ENCODE measurements around the gene DGKI. TPM values are rescaled to one million over a fixed set of nuclear protein-coding genes. Genes with fewer than 3 reads are reported as not detected.

Gene DGKI
- total and polyA plus RNA-seq, 4 experiments from 2014 or later = 0.11 TPM; not detected in 3

DNA sequence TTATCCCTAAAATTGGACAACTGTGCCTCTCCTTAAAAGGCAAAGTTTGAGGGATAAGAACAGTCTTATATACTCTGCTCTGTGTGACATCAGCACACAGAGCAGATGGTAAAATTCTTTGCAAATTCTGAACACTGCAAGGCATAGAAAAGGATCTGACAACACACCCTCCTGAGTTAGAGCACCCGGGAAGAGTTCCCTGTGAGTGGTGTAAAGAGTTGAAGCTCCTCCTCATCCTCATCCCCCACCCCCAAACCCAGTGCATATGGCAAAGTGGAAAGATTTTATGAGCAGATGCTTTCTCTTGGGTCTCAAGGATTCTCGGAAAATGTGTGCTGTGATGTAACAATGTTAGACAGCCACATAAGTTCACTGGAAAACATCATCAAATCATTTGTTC, 40.0 kb upstream of the DGKI start:
- H3K36me3 Mint-ChIP-seq = peaks cover 61 to 67% of the 10 kb centered on the region in 2 donors

DNA sequence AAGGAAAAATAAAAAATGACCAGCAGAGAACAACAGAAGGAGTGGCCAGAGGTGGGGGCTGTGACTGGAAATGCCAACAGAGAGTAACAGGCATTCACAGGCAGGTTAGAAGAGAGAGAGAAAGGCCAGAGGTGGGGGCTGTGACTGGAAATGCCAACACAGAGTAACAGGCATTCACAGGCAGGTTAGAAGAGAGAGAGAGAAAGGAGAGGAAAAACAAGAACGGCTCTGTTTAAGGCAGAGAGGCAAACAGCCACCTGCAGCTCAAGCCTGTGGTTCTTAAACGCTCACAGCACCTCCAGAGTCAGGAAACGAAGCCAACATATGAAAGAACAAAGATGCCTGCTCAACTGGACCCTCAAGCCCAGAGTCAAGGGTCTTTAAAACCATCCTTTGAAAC, 39.5 kb upstream of the DGKI start:
- DNase-seq = no peak
- ChIA-PET CTCF (ENCODE audit: partially characterized antibody) (interaction anchor here (1.1 to 1.2 kb wide), 2 partner anchors 16 to 230 kb away, joined by 3 to 4 read pairs; no protein-coding TSS in a partner anchor), POLR2A (ENCODE audit: partially characterized antibody) (no interaction called here)
- H3K4me1 ChIP-seq (ENCODE audit: insufficient read depth, low read length) = no peaks in the 10 kb centered on the region
- no peaks in the 10 kb centered on the region for H3K9me3 Mint-ChIP-seq
- H3K9me3 ChIP-seq (ENCODE audit: control insufficient read depth in 1 of 2, low read length in 2 of 2) = no peaks in the 10 kb centered on the region
- H3K36me3 Mint-ChIP-seq = peaks cover 66 to 70% of the 10 kb centered on the region in 2 donors
- peaks cover 30% of the 10 kb centered on the region for H3K36me3 ChIP-seq (ENCODE audit: insufficient read depth, low read length)
- no peaks in the 10 kb centered on the region for H3K27me3 Mint-ChIP-seq
- no peak overlapping the region for H3K27ac ChIP-seq (ENCODE audit: low read depth, low read length)
- peaks cover 0 to 2% (median 0%) of the 10 kb centered on the region in 4 donors for H3K4me1 Mint-ChIP-seq
- H3K27me3 ChIP-seq (ENCODE audit: insufficient read depth, low read length) = no peaks in the 10 kb centered on the region
- peak overlapping the region in 1 of 8 donors; percentile 21 for H3K4me3 Mint-ChIP-seq
- H3K4me3 ChIP-seq (ENCODE audit: low read length in 2 of 2) = no peak overlapping the region
- H3K27ac Mint-ChIP-seq = peak overlapping the region in 5 of 7 donors; percentile 10 to 50 (median 30)
- intact Hi-C loops (cut with micrococcal nuclease) = no loop called here

More for the DNA sequence above, 40.0 kb upstream of the DGKI start:
- POLR2A ChIA-PET (ENCODE audit: partially characterized antibody) = no interaction called here
- Histone ChIP-seq H3K36me3 (ENCODE audit: insufficient read depth, low read length) (peaks cover 30% of the 10 kb centered on the region), H3K27me3 (ENCODE audit: insufficient read depth, low read length) (no peaks in the 10 kb centered on the region), H3K27ac (ENCODE audit: low read depth, low read length) (no peak overlapping the region), H3K9me3 (ENCODE audit: control insufficient read depth in 1 of 2, low read length in 2 of 2) (no peaks in the 10 kb centered on the region), H3K4me1 (ENCODE audit: insufficient read depth, low read length) (no peaks in the 10 kb centered on the region), H3K4me3 (ENCODE audit: low read length in 2 of 2) (no peak overlapping the region)
- Mint-ChIP-seq H3K27ac (peak overlapping the region in 2 of 7 donors; percentile 22 to 47), H3K4me3 (no peak overlapping the region), H3K4me1 (peaks cover 0 to 2% (median 0%) of the 10 kb centered on the region in 4 donors), H3K27me3 (no peaks in the 10 kb centered on the region), H3K9me3 (no peaks in the 10 kb centered on the region)
- CTCF ChIA-PET (ENCODE audit: partially characterized antibody) = interaction anchor here (1.1 to 1.2 kb wide), 2 partner anchors 15 to 231 kb away, joined by 3 to 4 read pairs; no protein-coding TSS in a partner anchor
- no peak for DNase-seq
- intact Hi-C loops (cut with micrococcal nuclease) = no loop called here

GRCh38 chr7:137885678-137886077, 38.9 kb upstream of the DGKI start:
- Mint-ChIP-seq H3K27me3 (no peaks in the 10 kb centered on the region), H3K4me3 (no peak overlapping the region), H3K9me3 (no peaks in the 10 kb centered on the region), H3K36me3 (peaks cover 62 to 67% of the 10 kb centered on the region in 2 donors), H3K4me1 (peaks cover 0 to 2% (median 0%) of the 10 kb centered on the region in 4 donors), H3K27ac (no peak overlapping the region)
- H3K4me3 ChIP-seq (ENCODE audit: low read length in 2 of 2) = no peak overlapping the region
- H3K36me3 ChIP-seq (ENCODE audit: insufficient read depth, low read length) = peaks cover 27% of the 10 kb centered on the region
- no peak overlapping the region for H3K27ac ChIP-seq (ENCODE audit: low read depth, low read length)
- no peaks in the 10 kb centered on the region for H3K9me3 ChIP-seq (ENCODE audit: control insufficient read depth in 1 of 2, low read length in 2 of 2)
- intact Hi-C loops (cut with micrococcal nuclease) = no loop called here
- DNase-seq = no peak
- H3K4me1 ChIP-seq (ENCODE audit: insufficient read depth, low read length) = no peaks in the 10 kb centered on the region
- ChIA-PET CTCF (ENCODE audit: partially characterized antibody) (interaction anchor here (1.1 to 1.2 kb wide), 2 partner anchors 16 to 229 kb away, joined by 3 to 4 read pairs; no protein-coding TSS in a partner anchor), POLR2A (ENCODE audit: partially characterized antibody) (no interaction called here)
- H3K27me3 ChIP-seq (ENCODE audit: insufficient read depth, low read length) = no peaks in the 10 kb centered on the region

DNA sequence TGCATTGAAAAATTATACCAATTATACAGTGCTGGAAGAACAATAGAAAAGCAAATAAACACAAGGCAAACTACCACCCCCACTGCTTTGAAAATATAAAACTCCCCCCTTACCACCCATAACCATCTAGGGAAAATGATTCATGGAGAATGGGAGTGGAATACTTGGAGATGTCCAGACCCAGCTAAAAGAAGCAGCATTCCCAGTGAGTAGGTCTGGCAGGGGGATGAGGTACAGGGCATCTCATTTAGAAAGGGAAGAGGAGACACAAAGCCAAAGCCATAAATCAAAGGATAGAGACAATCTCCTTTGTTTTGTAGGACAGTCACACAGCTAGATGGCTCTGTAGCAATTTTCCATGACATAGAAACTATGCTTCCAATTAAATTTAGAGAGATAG, 36.0 kb upstream of the DGKI start:
- Mint-ChIP-seq H3K27ac (peak overlapping the region in 1 of 7 donors; percentile 47), H3K9me3 (no peaks in the 10 kb centered on the region), H3K4me3 (no peak overlapping the region), H3K27me3 (no peaks in the 10 kb centered on the region), H3K36me3 (peaks cover 75 to 81% of the 10 kb centered on the region in 2 donors), H3K4me1 (no peaks in the 10 kb centered on the region)
- H3K27me3 ChIP-seq (ENCODE audit: insufficient read depth, low read length) = no peaks in the 10 kb centered on the region
- ChIA-PET CTCF (ENCODE audit: partially characterized antibody) (no interaction called here), POLR2A (ENCODE audit: partially characterized antibody) (no interaction called here)
- H3K4me3 ChIP-seq (ENCODE audit: low read length in 2 of 2) = no peak overlapping the region
- no peak for DNase-seq
- intact Hi-C loops (cut with micrococcal nuclease) = no loop called here
- peaks cover 37% of the 10 kb centered on the region for H3K36me3 ChIP-seq (ENCODE audit: insufficient read depth, low read length)
- no peaks in the 10 kb centered on the region for H3K9me3 ChIP-seq (ENCODE audit: control insufficient read depth in 1 of 2, low read length in 2 of 2)
- H3K4me1 ChIP-seq (ENCODE audit: insufficient read depth, low read length) = no peaks in the 10 kb centered on the region
- no peak overlapping the region for H3K27ac ChIP-seq (ENCODE audit: low read depth, low read length)

DNA sequence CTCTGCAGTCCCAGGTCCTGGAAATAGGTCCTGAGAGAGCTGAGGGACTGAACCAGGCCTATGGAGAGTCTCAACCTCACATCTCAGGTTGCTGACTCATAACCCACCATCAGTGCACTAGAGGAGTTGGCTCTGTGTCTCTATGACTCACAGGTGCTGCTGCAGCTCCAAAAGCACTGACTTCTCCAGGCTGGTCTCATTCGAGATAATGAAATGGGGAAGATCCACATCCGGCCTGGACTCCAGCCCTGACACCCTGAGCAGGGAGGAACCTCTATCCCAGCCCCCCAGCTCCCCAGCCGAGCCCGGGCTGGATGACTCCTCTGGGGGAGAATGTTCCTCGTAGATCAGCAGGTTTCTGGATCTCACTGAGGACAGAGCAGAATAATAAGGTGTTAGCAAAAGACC, 35.5 kb upstream of the DGKI start:
- intact Hi-C loops (cut with micrococcal nuclease) = no loop called here
- Mint-ChIP-seq H3K36me3 (peaks cover 81 to 85% of the 10 kb centered on the region in 2 donors), H3K27me3 (no peaks in the 10 kb centered on the region), H3K4me3 (no peak overlapping the region), H3K4me1 (no peaks in the 10 kb centered on the region), H3K9me3 (no peaks in the 10 kb centered on the region), H3K27ac (no peak overlapping the region)
- Histone ChIP-seq H3K27ac (ENCODE audit: low read depth, low read length) (no peak overlapping the region), H3K27me3 (ENCODE audit: insufficient read depth, low read length) (no peaks in the 10 kb centered on the region), H3K36me3 (ENCODE audit: insufficient read depth, low read length) (peaks cover 43% of the 10 kb centered on the region), H3K4me3 (ENCODE audit: low read length in 2 of 2) (no peak overlapping the region), H3K9me3 (ENCODE audit: control insufficient read depth in 1 of 2, low read length in 2 of 2) (no peaks in the 10 kb centered on the region), H3K4me1 (ENCODE audit: insufficient read depth, low read length) (no peaks in the 10 kb centered on the region)
- no peak for DNase-seq
- CTCF ChIA-PET (ENCODE audit: partially characterized antibody) = no interaction called here
- POLR2A ChIA-PET (ENCODE audit: partially characterized antibody) = no interaction called here

- Histone ChIP-seq H3K27me3 (ENCODE audit: insufficient read depth, low read length) (no peaks in the 10 kb centered on the region), H3K27ac (ENCODE audit: low read depth, low read length) (no peak overlapping the region), H3K4me1 (ENCODE audit: insufficient read depth, low read length) (no peaks in the 10 kb centered on the region), H3K9me3 (ENCODE audit: control insufficient read depth in 1 of 2, low read length in 2 of 2) (no peaks in the 10 kb centered on the region), H3K36me3 (ENCODE audit: insufficient read depth, low read length) (peaks cover 45% of the 10 kb centered on the region), H3K4me3 (ENCODE audit: low read length in 2 of 2) (no peak overlapping the region)
- ChIA-PET POLR2A (ENCODE audit: partially characterized antibody) (no interaction called here), CTCF (ENCODE audit: partially characterized antibody) (interaction anchor here (1.7 kb wide), 1 partner anchor 127 kb away, joined by 4 read pairs; no protein-coding TSS in a partner anchor)
- intact Hi-C loops (cut with micrococcal nuclease) = no loop called here
- DNase-seq = no peak
- Mint-ChIP-seq H3K4me3 (no peak overlapping the region), H3K27ac (peak overlapping the region in 1 of 7 donors; percentile 24), H3K27me3 (no peaks in the 10 kb centered on the region), H3K36me3 (peaks cover 86 to 90% of the 10 kb centered on the region in 2 donors), H3K4me1 (no peaks in the 10 kb centered on the region), H3K9me3 (no peaks in the 10 kb centered on the region)
Observed at GRCh38 chr7:137881607-137882260, 35.0 kb upstream of the DGKI start.

- Mint-ChIP-seq H3K4me3 (no peak overlapping the region), H3K36me3 (peaks cover 83 to 93% of the 10 kb centered on the region in 2 donors), H3K27ac (no peak overlapping the region), H3K9me3 (no peaks in the 10 kb centered on the region), H3K27me3 (no peaks in the 10 kb centered on the region), H3K4me1 (no peaks in the 10 kb centered on the region)
- Histone ChIP-seq H3K27me3 (ENCODE audit: insufficient read depth, low read length) (no peaks in the 10 kb centered on the region), H3K36me3 (ENCODE audit: insufficient read depth, low read length) (peaks cover 50% of the 10 kb centered on the region), H3K27ac (ENCODE audit: low read depth, low read length) (no peak overlapping the region), H3K4me1 (ENCODE audit: insufficient read depth, low read length) (no peaks in the 10 kb centered on the region), H3K4me3 (ENCODE audit: low read length in 2 of 2) (no peak overlapping the region), H3K9me3 (ENCODE audit: control insufficient read depth in 1 of 2, low read length in 2 of 2) (no peaks in the 10 kb centered on the region)
- no peak for DNase-seq
- intact Hi-C loops (cut with micrococcal nuclease) = no loop called here
- ChIA-PET CTCF (ENCODE audit: partially characterized antibody) (interaction anchor here (1.7 kb wide), 1 partner anchor 129 kb away, joined by 4 read pairs; no protein-coding TSS in a partner anchor), POLR2A (ENCODE audit: partially characterized antibody) (no interaction called here)
Observed at GRCh38 chr7:137880432-137880831, 33.7 kb upstream of the DGKI start.

Measured in CD4-positive, alpha-beta memory T cell (primary cell).